GM21786 (cell line): ENCODE results near the gene CRYGC.

Experiments used
- ATAC-seq: cut with Tn5 transposase; IDR thresholded peaks from one replicate; pipeline ENCODE4 v1.9.1; 2021; ENCODE audit not compliant: unreplicated experiment

CRYGC gene

GRCh38 chr2:208129744-208130711 lies at the start of gene CRYGC:
Gene CRYGC, minus strand, starts transcription at chr2:208129828. Its CDS starts 36 bp downstream, at chr2:208129792.
- no peak for ATAC-seq

- no peak for ATAC-seq
Observed at GRCh38 chr2:208179028-208179609, 49.5 kb upstream of the CRYGC start.

GRCh38 chr2:208175840-208176153 lies 46.2 kb upstream of the CRYGC start:
- no peak for ATAC-seq

DNA sequence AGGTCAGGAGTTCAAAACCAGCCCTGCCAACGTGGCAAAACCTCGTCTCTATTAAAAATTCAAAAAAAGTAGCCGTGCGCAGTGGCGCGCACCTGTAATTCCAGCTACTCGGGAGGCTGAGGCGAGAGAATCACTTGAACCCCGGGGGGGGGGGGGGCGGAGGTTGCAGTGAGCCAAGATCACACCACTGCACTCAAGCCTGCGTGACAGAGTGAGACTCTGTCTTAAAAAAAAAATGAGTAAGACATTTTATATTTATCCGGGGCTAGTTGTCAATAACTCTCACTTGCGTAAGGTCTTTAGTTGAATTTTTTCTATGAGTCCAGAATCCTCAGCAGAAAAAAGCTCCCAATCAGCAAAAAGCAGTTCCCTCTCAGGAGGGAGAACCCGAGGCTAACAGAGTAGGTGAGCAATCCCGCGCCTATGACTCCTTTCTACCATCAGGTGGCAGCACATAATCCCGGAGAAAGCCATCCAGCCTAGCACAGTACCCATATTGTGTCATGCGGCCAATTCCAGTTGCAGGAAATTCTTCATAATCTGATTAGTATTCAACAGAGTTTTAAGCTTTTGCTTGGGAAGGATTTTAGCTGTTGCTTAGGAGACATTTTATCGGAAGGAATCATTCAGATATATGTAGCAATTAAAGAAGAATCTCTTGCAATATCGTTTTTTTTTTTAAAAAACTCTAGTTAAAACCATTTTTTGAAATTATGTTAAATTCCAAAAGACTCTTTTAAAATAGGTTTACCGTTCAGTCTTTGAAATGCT lies 45.6 kb upstream of the CRYGC start:
- ATAC-seq, result peak; percentile 99

DNA sequence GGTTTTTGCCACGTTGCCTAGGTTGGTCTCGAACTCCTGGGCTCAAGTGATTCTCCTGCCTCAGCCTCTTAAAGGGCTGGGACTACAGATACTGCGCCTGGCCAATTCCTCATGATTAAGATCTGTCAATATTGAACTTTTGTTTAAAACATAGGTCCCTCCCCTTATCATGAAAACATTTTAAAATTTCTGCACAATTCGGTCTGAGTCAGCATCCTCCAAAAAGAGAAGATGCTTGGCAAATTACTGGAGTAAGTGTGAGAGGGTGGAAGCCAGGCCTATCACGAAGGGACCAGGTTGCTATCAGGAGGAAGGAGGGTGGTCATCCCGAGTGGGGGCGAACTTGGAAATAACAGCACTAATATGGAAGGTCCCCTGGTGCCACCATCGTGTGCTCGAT lies 44.5 kb upstream of the CRYGC start:
- ATAC-seq, result no peak

GRCh38 chr2:208172125-208172524 lies 42.5 kb upstream of the CRYGC start:
- no peak for ATAC-seq

DNA sequence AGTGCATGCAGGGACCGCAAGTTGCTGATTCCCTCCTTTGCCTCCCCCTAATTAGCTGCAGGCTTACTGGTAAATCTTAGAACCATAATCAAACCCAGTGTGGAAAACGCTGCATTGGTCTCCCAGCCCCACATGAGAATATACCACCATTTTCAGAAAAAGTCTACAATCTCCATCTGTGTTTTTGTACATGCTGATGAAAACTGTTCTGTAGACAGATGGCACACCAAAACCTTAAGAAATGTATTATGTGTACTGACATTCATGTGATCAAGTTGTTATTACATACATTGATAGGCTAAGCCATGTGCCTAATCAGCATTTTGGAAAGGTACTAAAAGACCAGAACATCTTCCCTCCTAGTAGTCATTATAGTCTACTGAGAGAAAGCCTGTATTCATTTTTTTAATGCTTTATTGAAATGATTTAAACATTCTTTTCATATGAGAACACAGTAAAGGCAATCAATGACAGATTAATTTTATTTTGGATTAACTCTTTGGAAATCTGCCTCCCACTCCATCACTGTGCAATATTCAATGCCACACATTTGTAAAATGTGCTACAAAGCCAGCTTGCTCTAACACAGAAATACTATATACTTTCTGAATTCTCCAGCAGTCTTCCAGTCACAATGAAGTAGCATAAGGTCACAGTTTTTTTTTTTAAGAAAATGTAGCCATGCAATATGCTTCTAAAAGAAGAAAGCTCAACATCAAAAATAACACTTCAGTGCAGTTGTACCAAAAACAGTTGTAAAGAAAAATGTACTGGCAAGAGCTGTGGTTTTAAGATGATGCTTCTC lies 35.5 kb upstream of the CRYGC start:
- ATAC-seq, result no peak

DNA sequence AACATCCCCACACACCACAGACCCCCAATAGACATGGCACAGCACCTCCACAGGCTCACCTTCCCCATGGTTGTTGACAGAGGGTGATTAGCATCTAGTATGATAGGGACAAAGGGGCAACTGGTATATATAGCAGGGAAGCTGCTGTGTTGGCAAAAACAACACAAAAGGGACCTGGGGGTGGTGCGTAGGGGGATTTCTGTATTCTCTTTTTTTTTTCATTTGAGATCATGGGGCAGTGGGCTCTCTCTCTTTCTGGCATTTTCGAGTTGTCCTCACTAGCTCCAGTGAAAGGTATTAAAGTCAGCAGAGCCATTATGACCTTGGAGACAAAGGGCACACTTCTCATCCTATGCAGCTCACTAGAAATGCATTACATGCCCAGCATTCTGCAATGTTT lies 33.9 kb upstream of the CRYGC start, which contains the start of gene CRYGA:
CRYGA (minus strand) TSS at position 101 of the 400 bp plus-strand sequence; CDS start at position 68, 33 bp downstream.
- ATAC-seq, result no peak

DNA sequence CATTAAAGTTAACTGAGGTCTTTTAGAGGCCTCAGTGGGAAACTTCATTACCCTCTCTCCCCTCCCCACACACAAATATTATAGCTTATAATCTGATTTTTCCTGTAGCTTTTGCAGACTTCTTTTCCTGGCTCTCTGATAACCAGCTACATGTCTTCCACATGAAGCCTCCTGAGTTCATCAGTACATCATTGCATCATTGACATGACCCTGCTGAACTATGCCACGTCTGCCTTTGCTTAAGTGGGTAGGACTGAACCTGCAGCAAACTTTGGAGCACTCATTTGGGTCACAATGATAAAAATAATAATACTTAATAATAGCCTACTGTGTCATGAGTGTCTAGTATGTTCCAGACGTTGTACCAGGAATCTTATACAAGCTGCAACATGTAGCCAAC lies 26.8 kb upstream of the CRYGC start:
- ATAC-seq, result no peak

GRCh38 chr2:208153156-208153555 lies 23.5 kb upstream of the CRYGC start:
- ATAC-seq, result no peak

- ATAC-seq, result no peak
Observed at GRCh38 chr2:208150956-208151355, 21.3 kb upstream of the CRYGC start.

GRCh38 chr2:208150094-208150493 lies 20.5 kb upstream of the CRYGC start:
- no peak for ATAC-seq

- ATAC-seq, result no peak
Observed at GRCh38 chr2:208148803-208149202, 19.2 kb upstream of the CRYGC start.

DNA sequence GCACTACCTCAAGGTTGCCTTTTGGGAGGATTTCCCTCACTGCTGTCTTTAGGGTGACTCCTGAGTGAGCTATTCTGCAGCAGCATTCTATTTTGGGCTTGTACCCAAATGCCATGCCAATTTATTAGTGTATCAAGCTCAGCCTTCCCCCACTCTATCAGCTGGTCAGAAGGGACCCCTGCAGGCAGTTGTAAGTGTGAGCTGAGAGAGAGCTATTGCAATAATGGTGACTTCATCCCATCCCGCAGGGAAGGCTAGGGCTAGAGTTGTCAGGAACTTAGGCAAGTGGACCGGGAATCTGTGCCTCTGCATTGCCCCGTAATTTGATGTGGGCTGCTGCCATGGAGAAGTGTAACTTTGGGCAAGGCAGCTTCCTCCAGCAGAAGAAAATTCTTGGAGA lies 18.1 kb upstream of the CRYGC start:
- ATAC-seq, result no peak

GRCh38 chr2:208147008-208147407 lies 17.4 kb upstream of the CRYGC start:
- no peak for ATAC-seq

- no peak for ATAC-seq
Observed at GRCh38 chr2:208146006-208146405, 16.4 kb upstream of the CRYGC start, which contains the start of gene CRYGB. Gene CRYGB, minus strand, starts transcription at chr2:208146158. Its CDS starts 38 bp downstream, at chr2:208146120.

GRCh38 chr2:208142925-208143799 lies 13.5 kb upstream of the CRYGC start:
- no peak for ATAC-seq

DNA sequence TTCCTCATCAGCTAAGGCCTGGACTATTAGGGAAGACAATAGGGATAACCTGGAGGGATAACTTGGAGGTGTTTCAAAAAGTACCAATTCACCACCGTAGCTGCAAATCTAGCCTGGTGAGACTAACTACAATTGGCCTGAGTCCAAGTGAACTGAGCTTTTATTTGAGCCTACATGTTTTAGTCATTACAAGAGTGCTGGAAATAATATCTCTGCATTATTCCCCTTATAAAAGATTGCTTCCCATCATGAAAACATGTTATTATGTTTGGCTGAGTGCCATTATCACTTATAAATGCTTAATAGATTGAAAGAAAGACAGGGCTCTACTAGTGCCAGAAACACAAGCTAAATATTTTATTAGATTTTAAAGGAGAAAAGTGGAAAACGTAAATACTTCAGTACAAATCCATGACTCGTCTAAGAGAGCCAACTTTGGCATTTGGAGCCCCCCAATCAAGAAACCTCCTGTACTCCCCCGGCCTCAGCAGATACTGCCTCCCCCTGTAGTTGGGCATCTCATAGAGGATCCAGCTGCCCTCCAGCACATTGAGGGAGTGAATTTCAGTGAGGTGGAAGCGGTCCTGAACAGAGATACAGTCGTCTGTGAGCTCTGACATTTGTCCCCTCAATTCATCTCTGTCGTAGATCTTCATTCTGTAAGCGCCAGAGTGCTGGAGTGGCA lies 12.8 kb upstream of the CRYGC start:
- ATAC-seq, result no peak

- ATAC-seq, result no peak
Observed at GRCh38 chr2:208139447-208139846, 9.8 kb upstream of the CRYGC start.
